Fibroblast of lung (primary cell): ENCODE data around the gene ZNF273. TPM values are rescaled to one million over a fixed set of nuclear protein-coding genes. Genes with fewer than 3 reads are reported as not detected.
"Not testable (repeated sequence)": the region's sequence is repeated elsewhere in the genome, so short reads cannot be mapped to it uniquely, and the experiment has no call there.

Experiments used
- DNase-seq, 2 donors: peaks; one replicate each; pipeline versions ENCODE4 v3.0.0 to v3.0.0-alpha.2; 2010; ENCODE audit warnings: low read depth in 2 of 2
- H2AFZ ChIP-seq: 2 replicates; pipeline ENCODE4 v1.5.1; 2012; ENCODE audit warnings: low read length, control low read depth, inconsistent platforms
- H3K27ac ChIP-seq: 2 replicates; pipeline ENCODE4 v1.5.1; 2011; ENCODE audit warnings: low read length, control low read depth; ENCODE audit not compliant: insufficient read depth
- H3K27me3 ChIP-seq: 2 replicates; pipeline ENCODE4 v1.5.1; 2011; ENCODE audit warnings: mild to moderate bottlenecking, low read length; ENCODE audit not compliant: control insufficient read depth, insufficient read depth
- H3K36me3 ChIP-seq: 2 replicates; pipeline ENCODE4 v1.5.1; 2011; ENCODE audit warnings: low read length; ENCODE audit not compliant: control insufficient read depth, insufficient read depth
- H3K4me1 ChIP-seq: 2 replicates; pipeline ENCODE4 v1.5.1; 2011; ENCODE audit warnings: low read length; ENCODE audit not compliant: control insufficient read depth, insufficient read depth; ENCODE audit errors: extremely low read depth
- H3K4me2 ChIP-seq: 2 replicates; pipeline ENCODE4 v1.5.1; 2011; ENCODE audit warnings: low read length, control low read depth; ENCODE audit not compliant: insufficient read depth; ENCODE audit errors: extremely low read depth
- H3K4me3 ChIP-seq, 4 experiments: fragments of 200-600 bp in 1 of 4; sonication (generic) in 1 of 4; replicated peaks in 1 of 4; 2 replicates each; pipeline ENCODE4 v1.5.1; 2011 to 2016; ENCODE audit warnings: low read length in 4 of 4, low read depth in 3 of 4, mild to moderate bottlenecking in 3 of 4, control low read depth in 2 of 4, inconsistent platforms in 1 of 4, mixed read lengths in 1 of 4; ENCODE audit not compliant: insufficient read depth in 1 of 4; ENCODE audit errors: control extremely low read depth in 1 of 4
- H3K79me2 ChIP-seq: 2 replicates; pipeline ENCODE4 v1.5.1; 2012; ENCODE audit warnings: mild to moderate bottlenecking, low read length, inconsistent platforms; ENCODE audit not compliant: control insufficient read depth, insufficient read depth
- H3K9ac ChIP-seq: 2 replicates; pipeline ENCODE4 v1.5.1; 2011; ENCODE audit warnings: mild to moderate bottlenecking, low read length, control low read depth; ENCODE audit not compliant: insufficient read depth
- H3K9me3 ChIP-seq: 2 replicates; pipeline ENCODE4 v1.5.1; 2012; ENCODE audit warnings: low read depth, low read length; ENCODE audit not compliant: control insufficient read depth, insufficient read depth
- H4K20me1 ChIP-seq: 2 replicates; pipeline ENCODE4 v1.5.1; 2011; ENCODE audit warnings: low read length; ENCODE audit not compliant: control insufficient read depth, insufficient read depth; ENCODE audit errors: extremely low read depth
- CTCF ChIP-seq, 2 donors: IDR thresholded peaks in 1 of 2; conservative IDR thresholded peaks in 1 of 2; 1 replicate in 1 of 2; 2 replicates in 1 of 2; pipeline ENCODE4 v1.5.1; 2011 to 2012; ENCODE audit warnings: low read length in 2 of 2, control low read depth in 1 of 2, inconsistent platforms in 1 of 2, low read depth in 1 of 2, mild to moderate bottlenecking in 1 of 2
- EZH2 ChIP-seq: IDR thresholded peaks from 2 replicates; pipeline ENCODE4 v1.5.1; 2012; ENCODE audit warnings: low read length, control low read depth, mild to moderate bottlenecking; ENCODE audit errors: missing control alignments
- polyA plus RNA-seq, 2 donors: library from polyadenylated mRNA; depleted of rRNA in 1 of 2; stranded (reverse) in 1 of 2; unstranded in 1 of 2; fragments of >200 nt; gene quantifications; 2 replicates each; pipeline ENCODE4 v1.2.1, GENCODE V29; 2011 to 2012; ENCODE audit warnings: missing spikeins in 1 of 2
- total RNA-seq: library from RNA; depleted of rRNA; stranded (reverse); fragments of >200 nt; gene quantifications from 2 replicates; pipeline ENCODE4 v1.2.1, GENCODE V29; 2014

Gene ZNF273
- total and polyA plus RNA-seq, 2 donors (not counting 1 experiment from before 2014, with no cell fraction given) = 2.1 to 3.1 TPM

GRCh38 chr7:64890761-64891362 lies 12.2 kb upstream of the ZNF273 start:
- peaks cover 10% of the 10 kb centered on the region for H3K27me3 ChIP-seq
- no peaks in the 10 kb centered on the region for H4K20me1 ChIP-seq
- H2AFZ ChIP-seq = no peak overlapping the region
- no peak overlapping the region for H3K4me3 ChIP-seq
- no peak overlapping the region for H3K9ac ChIP-seq
- no peak overlapping the region for H3K4me2 ChIP-seq
- no peaks in the 10 kb centered on the region for H3K9me3 ChIP-seq
- H3K27ac ChIP-seq = no peak overlapping the region
- TF ChIP-seq EZH2 = no peak
- no peak for TF ChIP-seq CTCF (conservative IDR thresholded peaks at IDR 0.05 in 1 of 2, IDR thresholded peaks at IDR 0.05 in 1 of 2; ENCODE audit: low read depth in 1 of 2, low read length in 2 of 2)
- no peaks in the 10 kb centered on the region for H3K79me2 ChIP-seq
- no peaks in the 10 kb centered on the region for H3K36me3 ChIP-seq
- no peaks in the 10 kb centered on the region for H3K4me1 ChIP-seq
- no peak for DNase-seq

GRCh38 chr7:64891363-64892081 lies 11.6 kb upstream of the ZNF273 start:
- H3K9ac ChIP-seq, H4K20me1 ChIP-seq, H3K4me3 ChIP-seq, H3K27me3 ChIP-seq, H3K9me3 ChIP-seq, H3K79me2 ChIP-seq, H2AFZ ChIP-seq, H3K4me2 ChIP-seq, H3K4me1 ChIP-seq, H3K27ac ChIP-seq, H3K36me3 ChIP-seq: not testable (repeated sequence)
- peak in 1 of 2 donors; percentile 25 for DNase-seq

- no peak for DNase-seq
- no peaks in the 10 kb centered on the region for H3K36me3 ChIP-seq
Observed at GRCh38 chr7:64892116-64892515, 11.0 kb upstream of the ZNF273 start.

More at GRCh38 chr7:64892116-64892515, 11.0 kb upstream of the ZNF273 start:
- Histone ChIP-seq H3K9ac (no peak overlapping the region), H3K4me3 (no peak overlapping the region), H3K27me3 (peaks cover 10% of the 10 kb centered on the region), H3K9me3 (no peaks in the 10 kb centered on the region), H3K27ac (no peak overlapping the region), H4K20me1 (no peaks in the 10 kb centered on the region), H3K4me1 (no peaks in the 10 kb centered on the region), H3K79me2 (no peaks in the 10 kb centered on the region), H2AFZ (no peak overlapping the region), H3K4me2 (no peak overlapping the region)
- TF ChIP-seq EZH2 = no peak
- no peak for TF ChIP-seq CTCF (conservative IDR thresholded peaks at IDR 0.05 in 1 of 2, IDR thresholded peaks at IDR 0.05 in 1 of 2; ENCODE audit: low read depth in 1 of 2, low read length in 2 of 2)
